NCI-H510A treated with DMSO at 0.1 percent for 48 hours (cell line): Measurements from ENCODE around the gene TOPAZ1.

Source experiments
- DNase-seq: peaks from one replicate; lab custom pipeline; 2025; lab: John Stamatoyannopoulos, UW

TOPAZ1 gene

GRCh38 chr3:44242721-44243120 lies 1.0 kb downstream of the TOPAZ1 start:
- DNase-seq, result no peak

DNA sequence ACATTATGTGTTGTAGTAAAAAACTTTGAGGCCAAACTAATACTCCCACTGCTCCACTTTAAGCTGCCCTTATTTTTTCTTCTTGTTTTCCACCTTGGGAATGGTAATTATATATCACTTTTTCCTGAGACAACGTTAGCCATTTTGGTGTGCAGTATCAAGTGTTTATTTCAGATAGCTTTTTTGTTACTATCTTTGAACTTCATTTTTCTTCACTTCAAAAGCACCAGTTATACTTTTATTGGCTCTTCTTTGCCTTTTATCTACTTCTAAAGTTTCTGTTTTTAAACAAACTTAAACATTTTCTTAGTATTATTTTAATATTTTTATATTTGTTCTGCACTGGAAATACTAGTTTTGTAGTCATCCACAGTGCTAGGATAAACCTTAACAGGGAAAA lies 6.5 kb downstream of the TOPAZ1 start:
- no peak for DNase-seq

GRCh38 chr3:44252332-44252959 lies 10.8 kb downstream of the TOPAZ1 start:
- DNase-seq, result no peak

DNA sequence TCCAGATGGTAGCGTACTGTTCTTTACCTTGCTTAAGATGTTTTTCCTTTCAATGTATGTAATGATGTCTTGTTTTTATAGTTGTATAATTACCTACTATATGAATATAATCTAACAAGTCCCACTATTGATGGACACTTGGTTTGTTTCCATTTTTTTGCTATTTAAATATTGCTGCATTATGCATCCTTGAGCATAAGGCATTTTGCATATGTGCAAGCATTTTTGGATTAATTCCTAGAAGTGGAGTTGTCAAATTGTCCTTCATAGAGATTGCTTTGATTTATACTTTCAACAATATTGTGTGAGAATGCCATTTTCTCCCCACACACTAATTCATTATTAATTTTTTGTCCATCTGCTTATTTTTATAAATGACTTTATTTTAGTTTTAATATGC lies 17.7 kb downstream of the TOPAZ1 start:
- DNase-seq, result no peak

GRCh38 chr3:44264146-44264545 lies 22.5 kb downstream of the TOPAZ1 start:
- no peak for DNase-seq

GRCh38 chr3:44265815-44266214 lies 24.1 kb downstream of the TOPAZ1 start:
- no peak for DNase-seq

- no peak for DNase-seq
Measured at GRCh38 chr3:44272191-44272590, 30.5 kb downstream of the TOPAZ1 start.

DNA sequence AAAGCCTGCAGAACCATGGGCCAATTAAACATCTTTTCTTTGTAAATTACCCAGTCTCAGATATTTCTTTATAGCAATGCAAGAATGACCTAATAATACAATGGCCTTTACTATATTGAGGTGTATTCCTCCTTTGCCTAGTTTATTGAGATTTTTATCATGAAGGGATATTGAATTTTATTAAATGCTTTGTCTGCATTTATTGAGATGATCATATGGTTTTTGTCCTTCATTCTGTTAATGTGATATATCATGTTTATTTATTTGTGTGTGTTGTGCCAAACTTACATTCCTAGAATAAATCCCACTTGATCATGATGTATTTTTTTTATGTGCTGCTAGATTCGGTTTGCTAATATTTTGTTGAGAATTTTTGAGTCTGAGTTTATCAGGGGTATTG lies 36.2 kb downstream of the TOPAZ1 start:
- no peak for DNase-seq

GRCh38 chr3:44280077-44280476 lies 38.4 kb downstream of the TOPAZ1 start:
- no peak for DNase-seq

DNA sequence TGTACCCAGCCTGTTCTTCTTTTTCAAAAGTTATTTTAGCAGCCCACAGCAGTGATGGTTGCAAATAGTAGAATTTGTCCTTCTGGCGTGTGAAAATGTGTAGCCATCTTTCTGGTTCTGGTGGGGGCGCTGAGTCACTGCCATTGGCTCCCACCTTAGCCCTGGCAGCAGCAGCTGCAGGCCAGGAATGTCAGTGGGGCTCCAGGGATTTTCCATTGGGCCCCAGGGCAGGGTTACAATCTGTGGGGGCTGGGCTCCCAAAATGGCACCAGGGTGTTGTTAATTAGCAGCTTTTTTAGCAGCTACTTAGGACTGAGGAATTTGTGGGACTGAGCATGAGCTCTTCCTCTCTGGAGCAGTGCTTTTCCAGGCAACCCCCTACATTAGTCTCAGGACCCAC lies 38.9 kb downstream of the TOPAZ1 start:
- DNase-seq, result no peak

DNA sequence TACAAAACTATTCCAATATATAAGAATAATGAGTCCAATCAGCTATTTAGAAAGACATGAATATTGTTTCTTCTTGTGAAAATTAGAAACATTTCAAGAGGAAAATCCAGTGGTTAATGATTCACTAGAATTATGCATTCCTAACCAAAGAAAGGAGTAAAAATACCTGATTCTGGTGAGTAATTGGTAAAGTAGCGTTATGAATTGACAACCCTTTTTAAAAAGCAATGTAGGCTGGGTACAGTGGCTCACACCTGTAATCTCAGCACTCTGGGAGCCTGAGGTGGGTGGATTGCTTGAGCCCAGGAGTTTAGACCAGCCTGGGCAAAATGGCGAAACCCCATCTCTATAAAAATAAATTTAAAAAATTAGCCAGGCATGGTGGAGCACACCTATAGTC lies 43.3 kb downstream of the TOPAZ1 start:
- DNase-seq, result no peak

DNA sequence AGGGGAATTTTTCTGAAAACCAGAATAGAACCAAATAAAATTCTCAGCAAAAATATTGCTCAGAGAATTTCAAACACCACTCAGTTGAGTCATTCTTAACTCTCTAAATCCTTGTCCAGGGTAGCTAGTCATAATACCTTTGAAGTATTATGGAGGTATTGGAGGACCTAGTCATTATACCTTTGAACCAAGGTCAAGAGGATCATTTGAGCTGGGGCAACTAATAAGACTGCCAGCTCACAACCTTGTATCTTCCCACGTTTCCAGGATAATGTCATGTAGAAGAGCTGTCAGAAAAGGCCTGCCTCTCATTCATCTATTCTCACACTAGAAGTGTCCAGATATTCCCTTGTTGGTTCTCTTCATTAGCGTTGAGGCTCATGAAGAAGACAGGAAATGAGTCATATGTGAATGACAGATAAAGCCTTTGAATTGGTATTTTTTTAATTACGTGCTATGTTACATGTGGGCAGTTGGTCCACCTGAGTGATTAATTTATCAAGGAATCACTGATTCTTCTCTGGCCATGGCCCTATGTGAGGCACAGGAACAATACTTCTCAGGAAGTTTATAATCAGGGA lies 48.3 kb downstream of the TOPAZ1 start:
- DNase-seq, result no peak

DNA sequence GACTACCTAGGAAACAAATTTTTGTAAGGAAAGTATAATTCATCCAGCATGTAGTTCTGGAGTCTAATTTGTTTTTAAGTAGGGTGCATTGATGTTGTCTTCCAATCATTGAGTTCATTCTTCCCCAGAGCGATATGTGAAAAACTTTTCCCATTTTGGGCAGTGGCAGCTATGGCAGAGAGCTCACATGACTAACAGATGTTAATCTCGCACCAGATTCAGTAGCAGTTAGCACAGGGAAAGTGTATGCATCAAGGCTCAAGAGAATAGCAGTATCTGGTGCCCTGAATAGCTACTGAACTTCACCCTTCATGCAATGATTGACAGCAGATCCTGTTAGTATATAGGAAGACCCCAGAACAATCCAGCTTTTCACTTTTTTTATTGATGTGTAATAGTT lies 50.6 kb downstream of the TOPAZ1 start:
- DNase-seq, result no peak

DNA sequence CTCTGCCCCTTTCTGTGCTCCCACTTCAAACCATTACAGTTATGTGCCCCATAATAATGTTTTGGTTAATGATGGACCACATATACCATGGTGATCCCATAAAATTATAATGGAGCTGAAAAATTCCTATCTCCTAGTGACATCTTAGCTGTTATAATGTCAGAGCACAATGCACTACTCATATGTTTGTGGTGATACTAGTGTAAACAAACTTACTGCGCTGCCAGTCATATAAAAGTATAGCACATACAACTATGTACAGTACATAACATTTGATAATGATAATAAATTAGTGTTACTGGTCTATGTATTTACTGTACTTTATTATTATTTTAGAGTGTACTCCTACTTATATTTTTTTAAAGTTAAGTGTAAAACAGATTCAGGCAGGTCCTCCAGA lies 51.3 kb downstream of the TOPAZ1 start:
- DNase-seq, result no peak

GRCh38 chr3:44297255-44297654 lies 55.6 kb downstream of the TOPAZ1 start:
- DNase-seq, result no peak

- no peak for DNase-seq
Measured at GRCh38 chr3:44301746-44302145, 60.1 kb downstream of the TOPAZ1 start.

DNA sequence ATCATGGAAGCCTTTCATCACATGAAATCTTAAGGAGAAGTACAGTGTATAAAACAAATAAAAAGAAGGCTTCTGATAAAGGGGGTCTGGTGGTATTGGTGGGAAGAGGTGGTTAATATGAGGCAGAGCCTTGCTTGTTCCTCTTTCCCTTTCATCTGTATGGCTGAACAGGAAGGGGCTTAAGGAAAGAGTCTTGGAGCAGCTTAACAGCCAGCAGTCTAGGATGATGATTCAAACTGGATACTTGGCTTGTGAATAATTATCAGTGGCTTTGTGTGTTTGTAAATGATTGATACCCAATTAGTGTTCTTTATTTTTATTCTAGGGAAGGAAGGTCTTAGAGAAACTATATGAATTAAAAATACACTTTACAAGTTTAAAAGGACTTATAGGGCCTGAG lies 67.8 kb downstream of the TOPAZ1 start:
- no peak for DNase-seq

DNA sequence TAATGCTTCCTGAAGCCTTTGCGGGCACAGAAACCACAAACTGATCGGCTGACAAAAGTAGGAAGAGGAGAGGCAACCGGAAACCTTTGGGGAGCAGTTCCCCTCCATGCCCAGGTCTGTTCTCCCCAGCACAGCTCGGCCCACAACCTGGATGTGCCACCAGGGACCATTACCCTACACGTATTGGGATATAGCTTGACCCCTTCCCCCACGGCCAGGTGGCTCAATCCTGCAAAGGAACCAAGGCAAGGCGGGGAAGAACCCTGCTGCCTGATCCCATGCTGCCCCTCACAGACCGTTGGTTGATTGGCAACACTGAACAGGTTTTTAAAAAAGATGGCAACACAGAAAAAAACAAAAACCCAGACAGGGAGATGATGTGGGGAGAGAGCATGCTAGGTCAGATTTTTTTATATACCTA lies 77.2 kb downstream of the TOPAZ1 start:
- DNase-seq, result no peak

DNA sequence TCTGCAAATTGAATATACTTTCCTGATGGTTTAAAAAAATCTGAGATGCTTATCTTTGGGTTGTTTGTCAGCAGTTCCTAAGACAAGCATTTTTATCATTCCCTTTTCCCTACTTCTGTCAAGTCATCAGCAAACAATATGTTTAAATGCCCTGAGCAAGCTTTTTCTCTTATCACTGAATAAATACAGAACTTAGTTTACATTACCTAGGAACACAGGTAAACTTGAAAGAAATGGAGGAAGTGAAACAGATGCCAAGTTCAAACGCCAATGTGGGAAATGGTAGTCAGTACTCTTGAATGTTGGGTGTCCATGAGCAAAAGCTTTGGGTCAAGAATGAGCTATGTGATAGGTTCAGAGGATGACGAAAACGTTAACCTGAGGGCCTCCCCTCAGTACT lies 79.6 kb downstream of the TOPAZ1 start:
- DNase-seq, result no peak

GRCh38 chr3:44323341-44323955 lies 81.8 kb downstream of the TOPAZ1 start:
- peak; percentile 59 for DNase-seq

- DNase-seq, result no peak
Measured at GRCh38 chr3:44324584-44324983, 82.9 kb downstream of the TOPAZ1 start.

DNA sequence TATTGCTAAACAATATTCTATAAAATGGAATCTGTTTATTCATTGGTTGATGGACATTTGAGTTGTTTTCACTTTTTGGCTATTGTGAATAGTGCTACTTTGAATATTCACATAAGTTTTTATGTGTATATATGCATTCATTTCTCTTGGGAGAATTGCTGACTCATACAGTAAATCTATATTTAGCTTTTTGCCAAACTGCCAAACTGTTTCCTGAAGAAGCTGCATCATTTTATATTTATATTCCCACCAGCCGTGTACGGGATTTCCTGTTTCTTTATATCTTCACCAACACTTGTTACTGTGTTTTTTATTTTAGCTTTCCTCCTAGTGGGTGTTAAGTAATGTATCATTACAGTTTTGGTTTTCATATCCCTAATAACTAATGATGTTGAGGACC lies 84.3 kb downstream of the TOPAZ1 start:
- DNase-seq, result no peak

DNA sequence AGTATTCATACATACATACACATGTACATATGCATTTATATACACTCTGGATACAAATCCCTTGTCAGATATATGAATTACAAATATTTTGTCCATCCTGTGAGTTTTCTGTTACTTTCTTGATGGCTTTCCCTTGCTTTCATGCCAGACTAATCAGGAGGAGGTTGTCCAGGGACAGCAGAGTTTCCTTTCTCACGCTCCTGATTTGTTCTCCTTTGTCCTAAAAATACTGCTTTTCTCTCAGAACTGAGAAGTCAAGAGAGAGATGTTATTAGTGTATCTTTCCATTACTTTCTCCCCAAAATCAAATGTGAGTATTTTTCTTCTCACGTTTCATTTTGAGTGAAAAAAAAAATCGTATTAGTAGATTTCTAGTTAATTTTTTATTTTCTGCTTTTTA lies 84.8 kb downstream of the TOPAZ1 start:
- no peak for DNase-seq

- DNase-seq, result no peak
Measured at GRCh38 chr3:44329946-44330345, 88.3 kb downstream of the TOPAZ1 start.
